H1 (cell line): ENCODE data around the gene TRPM1. TPM values are rescaled to one million over a fixed set of nuclear protein-coding genes. Genes with fewer than 3 reads are reported as not detected.

Source experiments
- CTCF ChIA-PET: fragments of 300-600 bp; sonication (Branson Sonifier 250); formaldehyde crosslinking; loops from one replicate; lab custom pipeline; 2021; ENCODE audit not compliant: partially characterized antibody; lab: Charles Lee
- POLR2A ChIA-PET: fragments of 300-600 bp; sonication (Branson Sonifier 250); formaldehyde crosslinking; loops from one replicate; lab custom pipeline; 2021; ENCODE audit warnings: inconsistent platforms; ENCODE audit not compliant: partially characterized antibody; lab: Charles Lee
- DNase-seq, 2 experiments: peaks; one replicate each; pipeline versions ENCODE4 v3.0.0 to v3.0.0-alpha.2; 2010 to 2022; ENCODE audit warnings: low spot score in 2 of 2, low read depth in 1 of 2, mixed read lengths in 1 of 2
- FAIRE-seq: peaks from 2 replicates; lab custom pipeline; 2011; peaks lifted over from hg19 to GRCh38; lab: Jason Lieb, UNC
- H2AFZ ChIP-seq: 2 replicates; pipeline ENCODE4 v1.8.1; 2012; ENCODE audit warnings: low read length, inconsistent platforms
- H2AK5ac ChIP-seq: 2 replicates; pipeline ENCODE4 v1.6.1; 2013; ENCODE audit warnings: low read depth, low read length
- H2BK120ac ChIP-seq: replicated peaks from 2 replicates; pipeline ENCODE3; 2013; ENCODE audit warnings: low read depth, low read length, inconsistent platforms
- H2BK12ac ChIP-seq: 2 replicates; pipeline ENCODE4 v1.6.1; 2013; ENCODE audit warnings: low read depth, low read length
- H2BK15ac ChIP-seq: 2 replicates; pipeline ENCODE4 v1.6.1; 2013; ENCODE audit warnings: low read length
- H2BK20ac ChIP-seq: 2 replicates; pipeline ENCODE4 v1.6.1; 2013; ENCODE audit warnings: low read length
- H2BK5ac ChIP-seq: 2 replicates; pipeline ENCODE4 v1.6.1; 2013; ENCODE audit warnings: low read depth, low read length
- H3K14ac ChIP-seq: 2 replicates; pipeline ENCODE4 v1.6.1; 2013; ENCODE audit warnings: inconsistent platforms; ENCODE audit not compliant: insufficient read length
- H3K18ac ChIP-seq: 2 replicates; pipeline ENCODE4 v1.6.1; 2013; ENCODE audit warnings: low read length; ENCODE audit errors: extremely low read depth
- H3K23ac ChIP-seq: 2 replicates; pipeline ENCODE4 v1.6.1; 2013; ENCODE audit warnings: inconsistent platforms; ENCODE audit not compliant: insufficient read length
- H3K23me2 ChIP-seq: 2 replicates; pipeline ENCODE4 v1.6.1; 2013; ENCODE audit warnings: low read depth, low read length
- H3K27ac ChIP-seq: 2 replicates; pipeline ENCODE4 v1.6.1; 2011; ENCODE audit warnings: low read depth, low read length, inconsistent platforms
- H3K27me3 ChIP-seq, 4 experiments: replicated peaks in 1 of 4; 1 replicate in 1 of 4; 2 replicates in 3 of 4; pipeline versions ENCODE4 v1.6.1 to v1.8.1; 2011 to 2013; ENCODE audit warnings: low read length in 3 of 4, mild to moderate bottlenecking in 3 of 4, inconsistent platforms in 2 of 4, mixed read lengths in 2 of 4, moderate library complexity in 1 of 4; ENCODE audit not compliant: control insufficient read depth in 3 of 4, insufficient read depth in 3 of 4; ENCODE audit errors: extremely low read depth in 1 of 4
- H3K36me3 ChIP-seq, 4 experiments: 2 replicates each; pipeline versions ENCODE4 v1.6.1 to v1.8.1; 2011 to 2013; ENCODE audit warnings: mild to moderate bottlenecking in 4 of 4, low read length in 3 of 4, moderate library complexity in 2 of 4, control low read depth in 1 of 4, inconsistent platforms in 1 of 4; ENCODE audit not compliant: insufficient read depth in 4 of 4, control insufficient read depth in 2 of 4
- H3K4ac ChIP-seq: replicated peaks from 2 replicates; pipeline ENCODE3; 2013; ENCODE audit warnings: low read length, low read depth, mixed read lengths, inconsistent platforms; ENCODE audit not compliant: insufficient read length
- H3K4me1 ChIP-seq, 4 experiments: replicated peaks in 1 of 4; 1 replicate in 1 of 4; 2 replicates in 3 of 4; pipeline versions ENCODE4 v1.6.1 to v1.8.1; 2011 to 2013; ENCODE audit warnings: low read length in 3 of 4, inconsistent platforms in 2 of 4, mixed read lengths in 1 of 4; ENCODE audit not compliant: insufficient read depth in 4 of 4, control insufficient read depth in 3 of 4
- H3K4me2 ChIP-seq, 2 experiments: 2 replicates each; pipeline versions ENCODE4 v1.6.1 to v1.8.1; 2011 to 2013; ENCODE audit warnings: low read depth in 2 of 2, low read length in 2 of 2, control low read depth in 1 of 2, inconsistent platforms in 1 of 2, mild to moderate bottlenecking in 1 of 2; ENCODE audit not compliant: insufficient read depth in 1 of 2
- H3K4me3 ChIP-seq, 4 experiments: fragments of 200-600, 300-600 bp in 1 of 4; sonication (generic), shearing (Covaris generic), sonication (Bioruptor Twin) in 1 of 4; 2 replicates each; pipeline versions ENCODE4 v1.5.1 to v1.8.1; 2011 to 2016; ENCODE audit warnings: low read length in 4 of 4, low read depth in 3 of 4, control low read depth in 2 of 4, inconsistent platforms in 2 of 4, mild to moderate bottlenecking in 2 of 4, mixed read lengths in 1 of 4, moderate library complexity in 1 of 4; ENCODE audit not compliant: insufficient read depth in 2 of 4; ENCODE audit errors: extremely low read depth in 1 of 4
- H3K56ac ChIP-seq: replicated peaks from 2 replicates; pipeline ENCODE3; 2013; ENCODE audit warnings: low read depth, mild to moderate bottlenecking, mixed read lengths, low read length, inconsistent platforms; ENCODE audit not compliant: insufficient read length
- H3K79me1 ChIP-seq: 2 replicates; pipeline ENCODE4 v1.6.1; 2013; ENCODE audit warnings: low read depth, low read length, control low read depth
- H3K79me2 ChIP-seq, 2 experiments: 2 replicates each; pipeline versions ENCODE4 v1.6.1 to v1.8.1; 2012 to 2013; ENCODE audit warnings: low read length in 2 of 2, mild to moderate bottlenecking in 2 of 2, inconsistent platforms in 1 of 2; ENCODE audit not compliant: insufficient read depth in 2 of 2, control insufficient read depth in 1 of 2
- H3K9ac ChIP-seq, 4 experiments: replicated peaks in 1 of 4; 1 replicate in 1 of 4; 2 replicates in 3 of 4; pipeline versions ENCODE4 v1.6.1 to v1.8.1; 2011 to 2013; ENCODE audit warnings: low read depth in 3 of 4, low read length in 3 of 4, control low read depth in 2 of 4, mild to moderate bottlenecking in 2 of 4, moderate library complexity in 2 of 4, inconsistent platforms in 1 of 4; ENCODE audit errors: extremely low read depth in 1 of 4
- H3K9me3 ChIP-seq, 2 experiments: 2 replicates each; pipeline versions ENCODE4 v1.6.1 to v1.8.1; 2012 to 2013; ENCODE audit warnings: mild to moderate bottlenecking in 2 of 2, moderate library complexity in 2 of 2, control low read depth in 1 of 2, inconsistent platforms in 1 of 2, low read depth in 1 of 2, low read length in 1 of 2, mixed read lengths in 1 of 2; ENCODE audit not compliant: insufficient read depth in 2 of 2
- H4K20me1 ChIP-seq, 2 experiments: replicated peaks in 1 of 2; 2 replicates each; pipeline versions ENCODE3 to v1.8.1; 2011 to 2013; ENCODE audit warnings: inconsistent platforms in 2 of 2, low read length in 2 of 2, mild to moderate bottlenecking in 1 of 2; ENCODE audit not compliant: insufficient read depth in 2 of 2, control insufficient read depth in 1 of 2
- H4K5ac ChIP-seq: 2 replicates; pipeline ENCODE4 v1.6.1; 2013; ENCODE audit warnings: low read length, low read depth, mixed read lengths, inconsistent platforms; ENCODE audit not compliant: insufficient read length
- H4K8ac ChIP-seq: 2 replicates; pipeline ENCODE4 v1.8.0; 2013; ENCODE audit warnings: mild to moderate bottlenecking, moderate library complexity, low read length, inconsistent platforms; ENCODE audit not compliant: insufficient read depth; ENCODE audit errors: extremely low read depth
- H4K91ac ChIP-seq: replicated peaks from 2 replicates; pipeline ENCODE3; 2013; ENCODE audit warnings: low read length, mixed read lengths, inconsistent platforms; ENCODE audit not compliant: insufficient read length
- ASH2L ChIP-seq: fragments of 200-600, 300-600 bp; sonication (generic); IDR thresholded peaks from one replicate; pipeline ENCODE4 v1.7.1; 2017; ENCODE audit warnings: low read length
- BRCA1 ChIP-seq: IDR thresholded peaks from 2 replicates; pipeline ENCODE4 v1.6.1; 2012; ENCODE audit warnings: low read depth, low read length, improper control_type of control experiment
- EP300 ChIP-seq, 2 experiments: IDR thresholded peaks; 1 replicate in 1 of 2; 2 replicates in 1 of 2; pipeline ENCODE4 v1.6.1; 2011 to 2012; ENCODE audit warnings: low read depth in 2 of 2, low read length in 2 of 2, mild to moderate bottlenecking in 2 of 2, borderline replicate concordance in 1 of 2, inconsistent platforms in 1 of 2, moderate library complexity in 1 of 2
- FOSL1 ChIP-seq: IDR thresholded peaks from 2 replicates; pipeline ENCODE4 v1.6.1; 2011; ENCODE audit warnings: mild to moderate bottlenecking, low read depth, low read length, moderate library complexity; ENCODE audit not compliant: insufficient read depth
- JUN ChIP-seq: IDR thresholded peaks from 2 replicates; pipeline ENCODE4 v1.6.1; 2011; ENCODE audit warnings: low read depth, mild to moderate bottlenecking, improper control_type of control experiment, low read length
- KDM1A ChIP-seq: fragments of 200-600, 300-600 bp; sonication (generic); IDR thresholded peaks from 2 replicates; pipeline ENCODE4 v1.7.1; 2016; ENCODE audit warnings: mild to moderate bottlenecking, low read length, borderline replicate concordance
- POLR2A ChIP-seq, 2 experiments: IDR thresholded peaks; 1 replicate in 1 of 2; 2 replicates in 1 of 2; pipeline ENCODE4 v1.6.1; 2011; ENCODE audit warnings: low read depth in 2 of 2, low read length in 2 of 2, mild to moderate bottlenecking in 2 of 2; ENCODE audit errors: control extremely low read depth in 1 of 2
- TBP ChIP-seq: IDR thresholded peaks from 2 replicates; pipeline ENCODE4 v1.6.1; 2011; ENCODE audit warnings: low read depth, low read length, improper control_type of control experiment
- WGBS, 2 experiments: shearing (Covaris generic) in 1 of 2; methylation state at CpG; one replicate each; pipeline versions ENCODE4 v1.1.6 to v1.1.7; 2013 to 2015; ENCODE audit warnings: low lambda C conversion rate in 2 of 2, mixed read lengths in 2 of 2, inconsistent platforms in 1 of 2, low coverage in 1 of 2, missing lambda C conversion rate in 1 of 2; ENCODE audit not compliant: insufficient replicate concordance in 2 of 2, insufficient coverage in 1 of 2, insufficient read length in 1 of 2; ENCODE audit errors: extremely low coverage in 1 of 2, missing lambda C conversion rate in 1 of 2; 5-methylcytosine and 5-hydroxymethylcytosine counted together
- polyA plus RNA-seq, 7 experiments: library from polyadenylated mRNA; depleted of rRNA in 3 of 7; stranded (reverse) in 5 of 7; unstranded in 2 of 7; fragments of >200 nt in 5 of 7; fragments of 200-250 nt in 2 of 7; gene quantifications; 1 replicate in 5 of 7; 2 replicates in 1 of 7; 4 replicates in 1 of 7; pipeline versions ENCODE4 v1.2.1 to v1.2.3, GENCODE V29; 2011 to 2013; ENCODE audit warnings: missing spikeins in 2 of 7, mixed read lengths in 2 of 7
- total RNA-seq: library from RNA; stranded (reverse); fragmentation: NEBNext Ultra II Directional; extraction: Animal tissue kit (Norgen Biotek cat#: 25700); gene quantifications from 2 replicates; pipeline ENCODE4 v1.2.1, GENCODE V29; 2021

TRPM1 gene
- total and polyA plus RNA-seq, 2 of the 8 experiments (the other 6 are each of a cell fraction or from before 2014, with no cell fraction given): 0.05 TPM; not detected in 1

DNA sequence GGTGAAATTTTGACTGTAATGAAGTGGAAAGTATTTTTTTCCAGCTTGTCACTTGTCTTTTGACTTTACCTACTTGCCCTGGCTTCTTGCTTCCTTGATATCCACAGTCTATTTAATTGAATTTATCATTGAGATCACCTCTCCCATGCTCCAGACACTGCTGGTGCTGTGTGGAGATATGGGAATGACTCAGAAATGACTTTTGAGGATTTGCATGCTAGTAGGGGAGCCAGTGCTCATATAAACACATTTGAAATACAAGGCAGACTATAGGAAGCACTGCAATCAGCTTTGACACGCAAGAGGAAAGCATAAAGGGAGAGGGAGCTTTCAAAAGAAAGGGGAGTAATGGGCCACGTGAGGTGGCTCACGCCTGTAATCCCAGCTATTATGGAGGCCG is 7.3 kb upstream of the TRPM1 start:
- H2BK5ac ChIP-seq: no peak overlapping the region
- no peak overlapping the region for H3K14ac ChIP-seq
- no peak overlapping the region for H2BK120ac ChIP-seq
- no peak overlapping the region for H3K4ac ChIP-seq
- no peak for DNase-seq
- H4K20me1 ChIP-seq: no peaks in the 10 kb centered on the region
- H4K91ac ChIP-seq: no peak overlapping the region
- no peak overlapping the region for H2BK20ac ChIP-seq
- ChIA-PET POLR2A (interaction anchor here (0.6 kb wide), 1 partner anchor 215 kb away, joined by 4 read pairs; no protein-coding TSS in a partner anchor), CTCF (interaction anchor here (1.9 kb wide), 1 partner anchor 20 kb away, joined by 8 read pairs; no protein-coding TSS in a partner anchor)
- no peak overlapping the region for H3K9ac ChIP-seq
- no peak for TF ChIP-seq TBP
- no peak for TF ChIP-seq JUN
- no peak for TF ChIP-seq ASH2L
- no peak for TF ChIP-seq BRCA1
- TF ChIP-seq KDM1A: no peak
- no peak for TF ChIP-seq FOSL1
- no peak for TF ChIP-seq POLR2A (IDR thresholded peaks at IDR 0.05; ENCODE audit: control extremely low read depth in 1 of 2, low read depth in 2 of 2, low read length in 2 of 2)
- no peak for TF ChIP-seq EP300 (IDR thresholded peaks at IDR 0.05; ENCODE audit: borderline replicate concordance in 1 of 2, low read depth in 2 of 2, low read length in 2 of 2)
- H3K56ac ChIP-seq: no peak overlapping the region
- no peak overlapping the region for H2AK5ac ChIP-seq
- H3K27ac ChIP-seq: no peak overlapping the region
- H3K79me1 ChIP-seq: no peaks in the 10 kb centered on the region
- no peak overlapping the region for H3K23ac ChIP-seq
- no peak overlapping the region for H2BK15ac ChIP-seq
- H3K4me1 ChIP-seq: no peaks in the 10 kb centered on the region; a peak in 1 of 7 replicates
- H4K8ac ChIP-seq: no peak overlapping the region
- no peak overlapping the region for H2AFZ ChIP-seq
- no peaks in the 10 kb centered on the region for H3K27me3 ChIP-seq
- 70% methylated on average over 4 of the region's 4 CpGs; no CpG with 5 or more reads in 1 of the 2 experiments for WGBS, 2 experiments
- no peaks in the 10 kb centered on the region for H3K79me2 ChIP-seq
- no peaks in the 10 kb centered on the region for H3K23me2 ChIP-seq
- H3K4me2 ChIP-seq: no peak overlapping the region
- H2BK12ac ChIP-seq: no peak overlapping the region
- H4K5ac ChIP-seq: no peak overlapping the region
- no peak overlapping the region for H3K18ac ChIP-seq
- no peaks in the 10 kb centered on the region for H3K36me3 ChIP-seq
- H3K4me3 ChIP-seq: no peak overlapping the region
- no peaks in the 10 kb centered on the region for H3K9me3 ChIP-seq
- no peak for FAIRE-seq
